Measurements from ENCODE around the gene CCDC110. TPM values are rescaled to one million over a fixed set of nuclear protein-coding genes. Genes with fewer than 3 reads are reported as not detected.

Gene CCDC110
- total RNA-seq, 1 donor from 2014 or later, result 1.4 TPM

- no peak for DNase-seq (ENCODE audit: low read depth)
Observed at GRCh38 chr4:185424905-185425646, 46.5 kb downstream of the CCDC110 start.

GRCh38 chr4:185421366-185422124, 50.0 kb downstream of the CCDC110 start:
- peak; percentile 65 for DNase-seq (ENCODE audit: low read depth)

DNA sequence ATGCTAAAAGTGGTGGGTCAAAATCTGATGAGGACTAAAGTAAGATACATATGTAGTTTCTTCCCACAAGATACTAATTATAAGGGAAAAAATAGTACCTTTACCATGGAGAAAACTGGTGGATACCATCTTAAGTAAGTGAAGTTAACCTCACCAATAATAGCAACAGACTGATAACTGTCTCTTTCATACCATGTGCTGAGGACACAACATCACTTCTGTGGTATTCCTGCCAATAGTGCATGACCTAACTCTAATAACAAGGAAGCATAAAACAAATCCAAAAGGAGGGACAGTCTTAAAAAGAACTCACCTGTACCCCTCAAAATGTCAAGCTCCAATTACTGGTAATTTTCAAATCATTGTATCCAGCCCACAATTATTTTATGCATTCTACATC, 54.6 kb downstream of the CCDC110 start:
- DNase-seq (ENCODE audit: low read depth), result no peak

DNA sequence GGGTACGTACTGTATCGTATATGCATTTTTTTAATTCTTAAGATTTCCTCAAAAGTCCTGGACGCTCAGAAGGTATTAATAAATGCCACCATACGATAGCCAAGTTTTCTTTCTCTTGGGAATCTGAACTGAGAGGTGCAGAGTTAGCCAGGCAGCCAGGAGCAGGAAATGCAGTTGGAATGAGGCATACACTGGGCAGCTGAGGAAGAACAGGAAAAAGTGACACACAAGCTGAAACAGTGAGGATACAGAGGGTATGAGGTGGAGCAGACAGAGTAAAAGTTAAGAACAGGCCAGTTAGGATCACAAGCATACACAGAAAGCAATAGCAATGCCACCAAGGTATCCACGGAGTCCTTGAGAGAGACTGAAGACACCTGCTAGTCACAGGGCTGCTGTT, 59.1 kb downstream of the CCDC110 start:
- no peak for DNase-seq (ENCODE audit: low read depth)

GRCh38 chr4:185411849-185412248, 59.7 kb downstream of the CCDC110 start:
- DNase-seq (ENCODE audit: low read depth), result no peak

DNA sequence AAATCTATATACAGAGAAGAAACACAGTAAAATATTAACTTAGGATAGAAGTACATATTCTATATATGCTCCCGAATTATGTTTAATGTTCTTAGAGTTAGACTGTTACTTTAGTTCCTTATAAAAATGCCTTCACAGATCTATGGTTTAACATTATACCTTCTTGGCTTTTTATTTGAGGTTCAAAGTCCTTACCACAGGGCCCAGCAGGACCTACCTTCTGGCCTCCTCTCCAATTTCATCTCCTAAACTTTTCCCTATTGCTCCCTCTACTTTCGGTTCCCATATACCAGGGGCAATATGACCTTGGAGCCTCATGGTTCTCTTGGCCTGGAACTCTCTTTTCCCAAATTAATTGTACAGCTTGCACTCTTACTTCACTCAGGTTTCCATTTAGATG, 63.1 kb downstream of the CCDC110 start:
- no peak for DNase-seq (ENCODE audit: low read depth)

DNA sequence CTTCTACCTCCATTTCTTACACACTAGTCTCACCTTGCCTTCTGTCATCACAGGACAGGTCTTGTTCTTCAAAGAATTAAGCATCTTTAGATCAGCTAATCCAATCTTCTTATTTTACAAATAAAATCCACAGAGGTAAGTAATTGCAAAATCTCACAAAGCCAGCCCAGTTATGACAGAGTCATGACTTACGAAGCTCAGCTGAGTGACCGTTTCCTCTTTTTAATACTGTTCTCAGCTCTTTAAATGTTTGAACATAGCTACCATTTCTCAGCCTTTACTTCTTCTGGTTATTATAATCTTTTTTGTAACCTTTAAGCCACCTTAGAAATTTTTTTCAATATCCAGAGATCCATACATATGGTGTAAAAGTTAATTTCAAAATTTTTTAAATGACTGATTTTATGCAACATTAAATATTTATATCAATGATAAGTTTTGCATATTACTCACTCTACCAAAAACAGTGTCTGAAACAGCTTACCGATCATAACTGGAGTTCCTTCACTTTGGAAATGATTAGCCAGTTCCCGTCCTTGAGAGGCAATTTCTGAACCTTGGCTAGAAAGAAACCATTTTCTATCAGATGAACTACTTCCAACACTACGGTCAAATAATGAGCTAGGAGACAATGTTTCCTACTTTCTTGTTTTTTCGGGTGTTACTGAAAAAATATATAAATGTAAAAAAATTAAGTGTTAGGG, 66.1 kb downstream of the CCDC110 start:
- no peak for DNase-seq (ENCODE audit: low read depth)

GRCh38 chr4:185404031-185404430, 67.5 kb downstream of the CCDC110 start:
- DNase-seq (ENCODE audit: low read depth), result no peak

DNA sequence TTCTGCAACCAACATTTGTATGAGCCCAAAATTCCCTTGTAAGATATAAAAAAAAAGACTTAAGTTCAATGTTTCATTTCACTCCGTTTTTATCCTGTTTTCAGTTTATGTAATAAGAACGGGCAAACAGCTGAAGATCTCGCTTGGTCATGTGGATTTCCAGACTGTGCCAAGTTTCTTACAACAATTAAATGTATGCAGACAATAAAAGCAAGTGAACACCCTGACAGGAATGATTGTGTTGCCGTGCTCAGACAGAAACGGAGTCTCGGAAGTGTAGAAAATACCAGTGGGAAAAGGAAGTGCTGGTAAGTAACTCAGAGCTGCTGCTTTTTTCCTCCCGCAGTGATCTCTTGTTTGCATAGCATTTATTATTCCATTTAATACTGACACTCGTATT, 72.1 kb downstream of the CCDC110 start:
- DNase-seq (ENCODE audit: low read depth), result no peak

- no peak for DNase-seq (ENCODE audit: low read depth)
Observed at GRCh38 chr4:185398618-185399017, 72.9 kb downstream of the CCDC110 start.

DNA sequence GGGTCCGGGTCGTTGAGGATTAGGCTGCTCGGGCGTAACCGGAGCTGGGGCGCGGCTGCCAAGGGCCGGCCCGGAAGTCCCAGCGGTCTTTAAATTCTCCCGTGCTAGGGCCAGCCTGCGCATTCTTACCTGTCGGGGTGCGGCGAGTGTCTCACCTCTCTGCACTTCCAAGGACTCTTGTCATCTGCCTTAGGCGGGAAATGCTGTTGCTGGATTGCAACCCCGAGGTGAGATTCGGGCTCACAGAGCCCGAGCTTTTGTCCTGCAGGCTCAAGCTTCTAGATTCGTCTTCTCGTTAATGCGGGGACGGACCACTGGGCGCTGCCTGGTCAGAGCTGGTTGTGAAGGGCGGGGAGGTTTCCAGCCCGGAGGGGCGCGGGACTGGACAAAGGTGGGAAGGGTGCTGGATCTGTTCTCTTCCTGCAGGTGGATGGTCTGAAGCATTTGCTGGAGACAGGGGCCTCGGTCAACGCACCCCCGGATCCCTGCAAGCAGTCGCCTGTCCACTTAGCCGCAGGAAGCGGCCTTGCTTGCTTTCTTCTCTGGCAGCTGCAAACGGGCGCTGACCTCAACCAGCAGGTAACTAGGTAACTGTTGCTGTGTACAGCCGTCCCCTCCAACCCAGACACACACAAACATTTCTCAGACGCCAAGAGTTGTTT, 74.7 kb downstream of the CCDC110 start, which contains the start of gene ANKRD37:
Gene ANKRD37, plus strand, starts transcription at position 118 of the 662 bp plus-strand sequence. Its CDS starts 83 bp downstream, at position 201.
- peak; percentile 62 for DNase-seq (ENCODE audit: low read depth)

- DNase-seq (ENCODE audit: low read depth), result peak; percentile 98
Observed at GRCh38 chr4:185395956-185396723, 75.4 kb downstream of the CCDC110 start.

DNA sequence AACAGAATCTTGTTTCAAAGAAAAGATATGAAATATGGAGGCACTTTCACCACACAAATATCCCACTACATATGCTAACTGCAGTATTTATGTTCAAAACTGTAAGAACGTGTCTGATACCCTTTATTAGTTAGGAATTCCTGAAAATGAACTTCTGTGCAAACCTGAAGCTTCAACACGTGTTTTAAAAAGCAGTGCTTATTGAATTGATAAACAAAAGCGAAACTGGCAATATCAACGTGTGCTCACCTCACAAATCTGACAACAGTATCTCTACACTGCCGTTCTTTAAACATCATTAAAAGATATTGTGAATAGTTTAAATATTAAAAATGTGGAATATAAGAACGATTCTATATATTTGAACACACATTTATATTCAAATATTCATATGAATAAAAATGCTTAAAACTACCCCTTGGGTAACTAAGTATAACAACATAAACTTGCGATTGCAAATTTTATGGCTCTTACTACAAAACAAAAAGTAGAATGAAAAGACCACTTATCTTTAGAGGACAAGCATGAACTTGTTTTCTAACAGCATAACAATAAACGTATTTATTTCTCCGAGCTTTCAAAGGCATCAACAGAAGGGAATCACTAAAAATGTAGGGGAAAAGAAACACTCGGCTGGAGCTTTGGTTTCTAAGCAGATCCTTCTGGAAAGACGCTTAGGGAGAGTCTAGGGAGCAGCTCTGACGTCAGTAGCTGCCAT, 76.1 kb downstream of the CCDC110 start, which contains the start of gene LRP2BP:
Gene LRP2BP, minus strand, starts transcription at position 687 of the 718 bp plus-strand sequence. CDS start 17,738 bp downstream, outside the sequence.
- no peak for DNase-seq (ENCODE audit: low read depth)

Other genes starting within 250 kb of the CCDC110 start
- gene LRP2BP, start 75.8 kb downstream of the CCDC110 start, total RNA-seq, result 1.3 and 1.6 TPM in 2 replicates
- gene ANKRD37, start 74.9 kb downstream of the CCDC110 start, total RNA-seq, result 5.6 and 7.3 TPM in 2 replicates
- gene UFSP2, start 45.8 kb downstream of the CCDC110 start, total RNA-seq, result 38.4 and 43.3 TPM in 2 replicates
- gene PDLIM3, start 63.8 kb upstream of the CCDC110 start, total RNA-seq, result 2,950 and 5,295 TPM in 2 replicates

Data from myocyte (in vitro differentiated cells).